ENCODE measurements around the gene ASAP2.

ASAP2 gene

GRCh38 chr2:9179572-9180201 lies 26.9 kb upstream of the ASAP2 start:
- DNase-seq (ENCODE audit: low read depth in 2 of 2), result no peak

- DNase-seq (ENCODE audit: low read depth in 2 of 2), result no peak
Observed at GRCh38 chr2:9184361-9184760, 22.3 kb upstream of the ASAP2 start.

GRCh38 chr2:9187620-9188214 lies 18.9 kb upstream of the ASAP2 start:
- no peak for DNase-seq (ENCODE audit: low read depth in 2 of 2)

GRCh38 chr2:9188823-9189222 lies 17.8 kb upstream of the ASAP2 start:
- DNase-seq (ENCODE audit: low read depth in 2 of 2), result no peak

DNA sequence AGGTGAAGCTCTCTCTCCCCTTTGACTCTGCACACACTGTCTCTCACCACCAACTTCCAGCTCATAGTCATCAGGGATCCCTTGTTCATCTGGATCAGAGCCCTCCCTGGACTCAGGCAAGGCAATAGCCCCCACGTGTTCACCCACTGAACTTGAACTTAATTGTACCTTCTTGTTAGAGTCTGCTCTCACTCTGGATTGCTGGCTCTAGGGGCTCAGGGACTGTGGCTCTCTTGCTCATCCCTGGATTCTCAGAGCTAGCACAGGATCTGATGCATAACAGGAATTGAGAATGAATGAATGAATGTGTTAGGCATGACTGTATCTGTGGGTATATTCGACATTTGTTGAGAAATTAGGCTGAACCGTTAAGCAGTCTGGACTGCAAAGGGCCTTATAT lies 16.7 kb upstream of the ASAP2 start:
- DNase-seq (ENCODE audit: low read depth in 2 of 2), result no peak

DNA sequence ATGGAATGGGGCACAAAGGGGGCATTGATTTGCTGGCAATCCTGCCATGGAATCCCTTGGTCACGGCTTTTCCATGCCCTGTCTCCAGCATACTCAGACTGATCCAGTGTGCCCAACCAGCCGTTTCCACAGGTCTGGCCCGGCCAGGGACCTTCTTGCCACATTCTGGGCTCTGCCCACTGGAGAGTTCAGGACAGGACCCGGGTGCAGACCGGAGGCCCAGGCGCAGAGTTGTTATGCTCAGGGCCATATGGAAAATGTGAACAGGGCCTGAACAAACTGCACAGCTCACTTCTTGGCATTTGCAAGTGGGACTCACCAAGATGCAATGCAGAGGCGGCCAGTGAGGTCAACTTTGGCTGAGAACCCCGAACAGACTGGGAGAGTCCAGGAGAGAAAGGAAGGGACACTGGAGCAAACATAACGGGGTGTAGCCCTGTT lies 15.6 kb upstream of the ASAP2 start:
- no peak for DNase-seq (ENCODE audit: low read depth in 2 of 2)

- DNase-seq (ENCODE audit: low read depth in 2 of 2), result no peak
Observed at GRCh38 chr2:9192712-9193111, 13.9 kb upstream of the ASAP2 start.

DNA sequence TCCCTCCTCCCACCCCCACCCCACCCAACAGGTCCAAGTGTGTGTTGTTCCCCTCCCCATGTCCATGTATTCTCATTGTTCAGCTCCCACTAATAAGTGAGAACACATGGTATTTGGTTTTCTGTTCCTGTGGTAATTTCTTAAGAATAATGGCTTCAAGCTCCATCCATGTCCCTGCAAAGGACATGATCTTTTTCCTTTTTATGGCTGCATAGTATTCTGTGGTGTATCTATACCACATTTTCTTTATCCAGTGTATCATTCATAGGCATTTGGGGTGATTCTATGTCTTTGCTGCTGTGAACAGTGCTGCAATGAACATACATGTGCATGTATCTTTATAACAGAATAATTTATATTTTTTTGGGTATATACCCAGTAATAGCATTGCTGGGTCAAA lies 12.3 kb upstream of the ASAP2 start:
- no peak for DNase-seq (ENCODE audit: low read depth in 2 of 2)

- DNase-seq (ENCODE audit: low read depth in 2 of 2), result no peak
Observed at GRCh38 chr2:9196637-9197036, 10.0 kb upstream of the ASAP2 start.

DNA sequence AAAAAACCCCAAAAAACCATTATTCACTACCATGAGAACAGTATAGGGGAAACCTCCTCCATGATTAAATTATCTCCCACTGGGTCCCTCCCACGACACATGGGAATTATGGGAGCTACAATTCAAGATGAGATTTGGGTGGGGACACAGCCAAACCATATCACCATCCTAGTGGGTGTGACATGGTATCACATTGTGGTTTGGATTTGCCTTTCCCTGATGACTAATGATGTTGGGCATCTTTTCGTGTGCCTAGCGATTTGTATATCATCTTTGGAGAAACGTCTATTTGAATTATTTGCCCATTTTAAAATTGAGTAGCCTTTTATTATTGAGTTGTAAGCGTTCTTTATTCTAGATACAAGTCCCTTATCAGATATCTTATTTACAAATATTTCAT lies 8.7 kb upstream of the ASAP2 start:
- no peak for DNase-seq (ENCODE audit: low read depth in 2 of 2)

GRCh38 chr2:9199716-9200632 lies 6.6 kb upstream of the ASAP2 start:
- DNase-seq (ENCODE audit: low read depth in 2 of 2), result no peak

- no peak for DNase-seq (ENCODE audit: low read depth in 2 of 2)
Observed at GRCh38 chr2:9200633-9201015, 6.0 kb upstream of the ASAP2 start.

- DNase-seq (ENCODE audit: low read depth in 2 of 2), result no peak
Observed at GRCh38 chr2:9201185-9201891, 5.3 kb upstream of the ASAP2 start.

DNA sequence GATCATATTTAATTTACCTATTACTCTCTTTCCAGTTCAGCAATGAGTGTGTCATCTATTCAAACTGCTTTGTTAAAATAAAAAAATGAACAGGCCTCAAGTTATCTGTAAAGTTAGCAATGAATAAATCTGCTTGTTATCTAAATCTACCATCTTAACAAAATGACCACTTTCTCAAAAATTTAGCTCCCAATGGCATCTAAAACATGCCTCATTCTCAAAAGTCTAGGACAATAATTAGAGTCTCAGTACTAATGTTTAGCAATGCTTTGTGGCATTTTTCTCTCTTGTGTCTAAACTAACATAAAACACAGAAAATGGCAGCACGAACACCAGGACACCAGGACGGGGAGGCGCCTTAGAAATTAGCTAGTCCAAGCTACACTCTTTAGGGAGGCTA lies 3.6 kb upstream of the ASAP2 start:
- no peak for DNase-seq (ENCODE audit: low read depth in 2 of 2)

DNA sequence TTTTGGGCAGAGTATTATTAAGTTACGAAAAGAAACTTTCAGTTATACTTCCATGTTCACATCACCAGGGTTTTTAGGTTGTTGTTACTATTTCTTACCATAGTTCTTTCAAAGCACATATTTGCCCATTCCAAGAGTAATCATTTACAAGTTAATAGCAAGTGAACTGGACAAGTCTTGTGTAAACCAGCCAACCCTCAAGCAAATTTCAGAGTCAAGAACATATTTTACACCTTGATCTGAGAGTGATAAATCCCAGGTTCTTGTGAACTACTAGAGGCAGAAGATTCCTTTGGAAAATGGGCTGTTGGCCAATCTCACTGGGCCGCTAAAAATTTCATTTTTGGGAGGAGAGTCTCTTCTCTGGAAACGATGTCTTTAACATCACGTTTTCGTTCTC lies 2.7 kb upstream of the ASAP2 start:
- DNase-seq (ENCODE audit: low read depth in 2 of 2), result no peak

DNA sequence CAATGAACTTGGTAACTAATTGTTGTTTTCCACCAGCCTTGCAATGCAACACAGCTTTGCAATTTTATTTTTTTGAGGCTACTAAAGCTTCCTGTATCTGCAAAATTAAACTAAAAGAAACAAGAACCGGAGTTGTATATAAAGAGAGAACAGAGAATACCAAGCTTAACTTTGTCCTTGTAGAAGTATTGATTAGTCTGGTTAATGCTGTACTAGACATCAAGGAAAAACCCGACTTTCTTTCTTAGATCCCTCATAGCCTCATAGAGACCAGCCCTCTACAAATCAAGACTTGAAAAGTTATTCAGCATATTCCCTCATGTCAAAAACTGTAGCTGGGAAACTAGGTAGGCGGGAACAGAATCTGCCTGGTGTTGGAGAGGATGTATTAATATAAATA lies 1.7 kb upstream of the ASAP2 start:
- no peak for DNase-seq (ENCODE audit: low read depth in 2 of 2)

DNA sequence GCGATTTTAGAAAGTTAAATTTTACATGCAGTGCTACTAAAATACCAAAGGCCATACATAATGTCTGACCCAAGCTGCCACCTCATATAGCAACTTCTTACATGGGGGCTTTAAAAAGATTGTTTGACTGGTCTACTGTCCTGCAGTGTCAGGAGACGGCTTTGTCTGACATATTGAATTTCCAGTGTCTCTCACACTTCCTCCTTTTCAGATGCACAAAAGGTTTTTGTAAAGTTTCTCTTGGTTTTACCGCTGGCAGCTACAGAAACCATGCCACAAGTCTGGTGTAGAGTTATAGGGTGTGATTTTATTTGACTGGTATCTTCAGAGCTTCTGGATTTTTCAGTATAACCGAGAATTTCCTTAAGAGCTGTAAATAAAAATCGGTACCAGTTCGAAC lies 1.1 kb upstream of the ASAP2 start:
- DNase-seq (ENCODE audit: low read depth in 2 of 2), result no peak

DNA sequence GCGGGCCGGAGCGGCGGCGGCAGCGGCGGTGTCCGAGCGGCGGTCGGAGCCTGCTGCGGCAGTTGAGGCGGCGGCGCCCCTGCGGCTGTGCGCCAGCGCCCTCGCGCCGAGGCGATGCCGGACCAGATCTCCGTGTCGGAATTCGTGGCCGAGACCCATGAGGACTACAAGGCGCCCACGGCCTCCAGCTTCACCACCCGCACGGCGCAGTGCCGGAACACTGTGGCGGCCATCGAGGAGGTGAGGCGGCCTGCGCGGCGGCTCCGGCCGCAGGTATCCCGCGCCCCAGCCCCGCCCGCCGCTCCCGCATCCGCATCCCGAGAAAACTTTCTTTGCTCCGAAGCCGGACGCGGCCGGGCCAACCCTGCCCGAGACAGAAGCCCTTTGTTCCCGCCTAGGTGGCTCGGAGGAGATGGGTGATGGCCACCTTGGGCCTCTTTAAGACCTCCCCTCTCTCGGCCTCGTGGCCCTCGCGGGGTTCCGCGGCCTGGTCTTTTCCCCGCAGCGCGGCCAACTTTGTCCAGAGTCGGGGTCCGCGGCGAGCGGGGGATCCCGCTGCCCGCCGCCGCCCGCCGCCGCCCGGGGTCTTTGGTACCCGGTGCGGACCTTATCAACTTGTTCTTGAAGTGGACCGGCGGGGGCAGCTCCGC lies 504 bp downstream of the ASAP2 start:
- peak in 1 of 2 donors; percentile 7 for DNase-seq (ENCODE audit: low read depth in 2 of 2)

DNA sequence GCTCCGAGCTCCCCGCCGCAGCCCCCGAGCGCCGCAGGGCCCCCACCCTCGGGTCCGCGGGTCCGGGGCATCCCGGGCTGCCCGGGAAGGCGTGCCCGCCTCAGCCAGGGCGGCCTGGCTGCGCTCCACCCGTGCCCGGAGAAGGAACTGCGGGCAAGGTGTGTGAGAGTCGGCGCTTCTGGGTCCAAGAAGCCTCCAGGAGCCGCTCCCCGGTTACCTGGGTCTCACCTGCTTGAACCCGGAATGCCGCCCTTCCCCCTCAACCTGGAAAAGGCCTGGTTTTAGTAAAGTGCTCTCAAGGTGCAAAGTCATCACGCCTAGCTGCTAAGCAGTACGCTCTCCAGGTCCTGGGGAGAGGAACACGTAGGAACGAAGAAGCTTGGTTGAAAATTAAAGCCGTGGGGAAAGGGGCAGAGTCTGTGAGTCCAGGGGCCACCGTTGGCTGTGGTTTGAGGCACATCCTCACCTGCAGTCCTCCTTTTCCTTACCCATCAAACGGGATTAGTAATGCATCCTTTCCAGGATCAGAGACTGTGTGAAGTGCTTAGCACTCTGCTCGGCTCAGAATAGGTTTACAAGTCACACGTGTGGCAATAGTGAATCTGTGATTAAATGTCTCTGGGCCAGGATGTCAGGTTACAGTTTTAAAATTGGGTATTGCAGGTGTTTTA lies 1.2 kb downstream of the ASAP2 start:
- DNase-seq (ENCODE audit: low read depth in 2 of 2), result no peak

DNA sequence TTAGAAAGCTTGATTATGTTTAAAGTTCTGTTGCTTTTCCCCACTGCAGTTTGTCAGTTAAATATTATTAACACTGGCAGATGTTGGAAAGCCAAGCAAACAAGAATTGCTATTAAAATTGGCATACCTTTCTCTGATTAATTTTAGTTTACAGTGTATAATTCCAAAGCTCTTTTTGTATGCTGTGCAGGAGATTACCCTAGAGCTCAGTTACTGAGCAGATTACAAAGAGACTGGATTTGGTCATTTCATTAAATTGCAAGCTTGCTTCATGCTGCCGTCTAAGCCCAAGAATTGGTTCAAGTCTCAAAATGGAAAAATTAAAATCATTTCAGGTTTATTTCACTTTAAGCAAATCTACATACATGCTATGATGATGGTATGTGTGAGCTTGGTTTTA lies 2.3 kb downstream of the ASAP2 start:
- no peak for DNase-seq (ENCODE audit: low read depth in 2 of 2)

DNA sequence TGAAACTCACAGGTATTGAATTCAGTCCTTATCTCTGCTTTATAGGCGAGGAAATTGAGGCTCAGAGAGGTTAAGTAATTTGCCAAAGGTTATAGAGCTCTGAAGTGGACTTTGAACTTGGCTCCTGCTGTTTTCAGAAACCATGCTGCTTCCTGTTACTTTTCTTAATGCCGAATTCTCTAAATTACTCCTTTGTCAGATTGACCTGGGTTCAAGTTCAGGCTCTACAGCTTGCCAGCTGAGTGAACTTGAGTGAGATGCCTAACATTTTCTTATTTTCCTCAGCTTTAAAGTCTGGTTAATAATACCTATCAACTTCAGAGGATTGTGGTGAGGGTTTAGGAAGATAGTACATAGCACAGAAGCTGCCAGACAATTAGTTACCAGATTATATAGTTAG lies 3.4 kb downstream of the ASAP2 start:
- no peak for DNase-seq (ENCODE audit: low read depth in 2 of 2)
